ENCODE data around the gene ULK3. TPM values are rescaled to one million over a fixed set of nuclear protein-coding genes. Genes with fewer than 3 reads are reported as not detected.
A peak's percentile ranks its signal among the peaks of the same experiment; 100 is the strongest.

ULK3 gene
- total RNA-seq, 1 experiment from 2014 or later = 14.3 TPM

DNA sequence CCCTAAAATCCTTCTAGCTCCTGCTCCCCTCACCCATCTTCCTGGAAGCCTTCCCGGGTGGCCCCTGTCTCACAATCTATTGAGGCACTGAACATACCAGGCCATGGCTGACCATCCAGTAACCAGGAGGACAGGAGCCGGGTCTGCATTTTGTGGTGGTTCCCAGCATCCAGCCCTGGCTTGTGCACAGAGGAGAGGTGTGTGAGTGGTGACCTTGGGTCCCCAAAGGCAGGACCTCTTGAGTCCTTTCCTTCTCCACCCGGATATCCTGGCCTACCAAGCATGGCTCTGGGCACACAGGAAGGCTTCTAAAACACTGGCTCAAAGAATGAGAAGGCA is 53.2 kb downstream of the ULK3 start:
- no peak overlapping the region for H3K4me3 ChIP-seq
- H3K9me3 ChIP-seq (replicated peaks) = no peaks in the 10 kb centered on the region
- no peaks in the 10 kb centered on the region for H3K27me3 ChIP-seq (replicated peaks)
- H3K27ac ChIP-seq = peak overlapping the region; percentile 42; the same call in 1 of the 2 replicates
- DNase-seq (ENCODE audit: low read depth in 1 of 2, low spot score in 2 of 2) = no peak
- peaks cover 27% of the 10 kb centered on the region for H3K4me1 ChIP-seq (replicated peaks)
- peaks cover 8% of the 10 kb centered on the region for H3K36me3 ChIP-seq

DNA sequence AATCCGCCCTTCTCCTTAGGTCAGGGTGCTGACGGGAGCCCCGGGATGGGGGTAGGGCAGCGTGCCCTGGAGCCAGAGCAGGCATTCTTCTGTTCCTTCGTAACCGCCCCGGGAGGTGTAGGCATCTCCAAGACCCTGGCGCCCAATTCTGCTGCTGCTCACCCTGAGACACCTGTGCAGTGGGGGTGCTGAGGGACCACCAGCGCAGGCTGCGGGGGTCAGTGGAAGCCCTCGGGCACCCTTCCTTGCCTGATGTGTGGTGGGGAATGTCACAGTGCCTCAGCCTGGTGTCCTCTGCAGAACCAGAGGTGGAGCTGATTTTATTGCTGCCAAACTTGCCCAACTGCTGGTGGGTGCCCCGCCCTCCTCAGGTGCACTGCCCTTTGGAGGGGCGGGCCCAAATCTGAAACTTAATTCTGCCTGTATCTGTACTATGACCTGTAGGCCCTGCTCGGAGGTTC is 53.8 kb downstream of the ULK3 start:
- Histone ChIP-seq H3K27me3 (replicated peaks) (no peaks in the 10 kb centered on the region), H3K4me3 (no peak overlapping the region), H3K9me3 (replicated peaks) (no peaks in the 10 kb centered on the region), H3K36me3 (peaks cover 8% of the 10 kb centered on the region), H3K4me1 (replicated peaks) (peaks cover 27% of the 10 kb centered on the region), H3K27ac (no peak overlapping the region)
- DNase-seq (ENCODE audit: low read depth in 1 of 2, low spot score in 2 of 2) = no peak

DNA sequence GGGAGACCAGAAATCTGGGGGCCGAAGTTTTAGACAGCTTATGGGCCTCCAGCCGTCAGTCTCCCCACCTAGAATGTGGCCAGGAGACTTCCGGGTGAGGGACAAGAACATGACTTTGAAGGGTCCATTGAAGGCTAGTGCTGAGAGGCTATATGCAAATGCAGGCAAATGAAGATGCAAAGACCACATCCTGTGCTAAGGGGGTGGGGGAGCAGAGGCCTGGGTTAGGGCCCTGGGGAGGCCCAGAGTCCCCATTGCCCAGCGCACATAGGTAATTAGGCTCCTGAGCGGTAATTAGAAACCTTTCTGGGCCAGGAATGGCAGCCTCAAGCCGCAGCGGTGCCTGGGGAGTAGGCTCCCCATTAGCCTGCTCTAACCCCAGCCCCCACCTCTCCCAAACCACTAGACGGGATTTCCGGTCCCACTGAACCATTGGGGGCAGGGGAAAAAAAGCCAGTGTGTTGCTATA is 54.2 kb downstream of the ULK3 start:
- H3K4me1 ChIP-seq (replicated peaks) = peaks cover 29% of the 10 kb centered on the region
- peaks cover 11% of the 10 kb centered on the region for H3K36me3 ChIP-seq
- no peak overlapping the region for H3K4me3 ChIP-seq
- no peaks in the 10 kb centered on the region for H3K9me3 ChIP-seq (replicated peaks)
- no peaks in the 10 kb centered on the region for H3K27me3 ChIP-seq (replicated peaks)
- no peak overlapping the region for H3K27ac ChIP-seq
- no peak for DNase-seq (ENCODE audit: low read depth in 1 of 2, low spot score in 2 of 2)

DNA sequence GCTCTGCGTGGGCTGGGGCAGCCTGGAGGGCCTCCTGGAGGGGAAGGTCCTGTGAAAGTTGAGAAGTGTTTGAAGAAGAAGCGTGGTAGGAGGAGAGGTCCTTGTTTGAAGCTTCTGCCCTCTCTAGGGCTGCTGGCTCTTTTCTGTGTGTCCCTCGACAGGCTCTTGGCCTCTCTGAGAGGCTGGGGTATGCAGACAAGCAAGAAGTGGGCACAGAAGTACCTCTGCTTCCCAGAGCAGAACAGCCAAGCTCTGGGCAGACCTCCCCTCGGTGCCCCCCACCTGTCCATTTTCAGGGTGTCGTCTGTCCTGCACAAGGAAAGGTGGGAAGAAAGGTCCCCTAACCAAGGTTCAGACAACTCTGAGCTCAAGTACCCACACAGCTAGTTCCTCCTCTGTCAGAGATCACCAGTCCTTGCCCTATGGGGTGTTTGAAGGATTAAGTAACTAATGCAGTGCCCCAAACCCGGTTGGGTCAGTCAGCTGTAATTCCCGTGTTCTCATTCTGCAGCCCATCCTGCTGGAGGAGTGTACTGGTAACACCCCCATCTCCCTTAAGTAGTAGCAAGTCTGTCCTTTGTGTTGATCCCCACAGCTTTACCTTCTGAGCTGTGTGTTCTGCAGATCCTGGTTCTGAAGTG is 54.8 kb downstream of the ULK3 start:
- Histone ChIP-seq H3K27me3 (replicated peaks) (no peaks in the 10 kb centered on the region), H3K4me3 (no peak overlapping the region), H3K27ac (no peak overlapping the region), H3K4me1 (replicated peaks) (peaks cover 34% of the 10 kb centered on the region), H3K36me3 (peaks cover 12% of the 10 kb centered on the region), H3K9me3 (replicated peaks) (no peaks in the 10 kb centered on the region)
- DNase-seq (ENCODE audit: low read depth in 1 of 2, low spot score in 2 of 2) = no peak

DNA sequence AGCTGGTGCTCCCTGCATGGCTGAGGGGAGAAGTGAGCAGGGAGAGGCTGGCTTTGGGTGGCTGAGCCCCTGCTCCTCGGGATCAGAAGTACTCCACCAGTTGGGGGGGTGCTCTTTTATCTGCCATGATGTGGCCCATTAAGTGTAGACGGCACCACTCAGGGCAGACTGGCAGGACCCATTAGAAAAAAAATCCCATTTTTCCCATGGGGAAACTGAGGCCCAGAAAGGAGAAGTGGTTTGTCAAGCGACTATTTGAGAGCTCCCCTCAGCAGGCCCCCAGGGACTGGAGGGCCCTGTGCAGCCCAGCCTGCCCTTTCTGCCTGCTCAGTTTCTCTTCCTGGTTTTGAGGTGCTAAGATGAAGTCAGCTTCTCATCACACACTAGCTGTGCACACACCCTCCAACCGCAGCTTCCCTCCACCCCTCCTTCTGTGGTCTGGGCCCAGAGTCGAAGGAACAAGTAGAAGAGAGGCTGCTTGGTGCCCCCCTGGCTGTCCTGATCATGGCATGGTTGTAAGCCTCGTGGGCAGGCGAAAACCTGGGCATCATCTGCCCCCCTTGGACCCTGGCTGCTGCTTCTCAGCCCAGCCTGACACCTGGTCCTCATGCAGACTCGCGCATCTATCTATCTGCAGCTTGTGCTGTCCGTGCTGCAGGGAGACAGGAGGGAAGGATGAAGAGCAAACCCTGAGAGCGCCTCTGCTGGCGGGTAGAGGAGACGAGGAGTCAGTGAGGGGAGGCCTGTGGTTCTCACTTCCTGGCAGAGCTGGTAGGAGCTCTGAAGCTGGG is 55.5 kb downstream of the ULK3 start:
- peak; percentile 42 to 65 for DNase-seq (ENCODE audit: low read depth in 1 of 2, low spot score in 2 of 2)
- no peaks in the 10 kb centered on the region for H3K9me3 ChIP-seq (replicated peaks)
- H3K27me3 ChIP-seq (replicated peaks) = no peaks in the 10 kb centered on the region
- peaks cover 12% of the 10 kb centered on the region for H3K36me3 ChIP-seq
- no peak overlapping the region for H3K27ac ChIP-seq
- H3K4me3 ChIP-seq = no peak overlapping the region
- H3K4me1 ChIP-seq (replicated peaks) = peaks cover 41% of the 10 kb centered on the region

DNA sequence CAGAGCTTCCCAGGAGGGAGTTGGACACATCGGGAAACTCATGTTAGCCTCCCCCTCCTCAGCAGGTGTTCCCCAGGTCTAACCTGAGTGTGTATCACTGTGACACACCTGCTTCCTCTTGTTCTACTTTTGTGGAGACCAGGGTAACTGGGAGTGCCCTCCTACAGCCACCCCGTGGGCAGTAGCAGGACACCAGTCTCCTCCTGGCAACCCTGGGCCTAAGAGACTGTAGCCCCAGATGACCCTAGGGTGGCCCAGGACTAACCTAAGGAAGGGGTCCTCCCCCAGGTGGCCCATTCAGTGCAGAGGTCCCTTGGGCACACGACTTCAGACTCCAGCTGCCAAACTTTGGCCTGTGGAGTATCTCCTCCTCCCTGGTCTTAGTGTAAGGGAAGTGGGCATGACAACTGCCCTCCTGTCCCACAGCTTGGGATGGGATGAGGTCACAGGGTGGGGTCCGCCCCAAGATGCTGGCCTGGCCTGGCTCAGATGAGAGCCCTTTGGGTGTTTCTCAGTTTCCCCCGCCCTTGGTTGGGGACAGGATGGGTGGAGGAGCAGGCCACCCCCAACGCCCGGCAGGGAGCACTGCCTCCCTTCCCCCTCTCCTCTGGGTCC is 56.3 kb downstream of the ULK3 start:
- Histone ChIP-seq H3K9me3 (replicated peaks) (no peaks in the 10 kb centered on the region), H3K27me3 (replicated peaks) (no peaks in the 10 kb centered on the region), H3K27ac (no peak overlapping the region), H3K4me3 (no peak overlapping the region), H3K4me1 (replicated peaks) (peaks cover 42% of the 10 kb centered on the region), H3K36me3 (peaks cover 8% of the 10 kb centered on the region)
- DNase-seq (ENCODE audit: low read depth in 1 of 2, low spot score in 2 of 2) = no peak

Other genes with a start within 250 kb of the ULK3 start
- gene CLK3, start 227.3 kb downstream of the ULK3 start, total RNA-seq (2014; rRNA removed; shearing (Covaris generic)) = 57.3 and 65.8 TPM in 2 replicates
- 7.6 and 11.0 TPM in 2 replicates for gene EDC3, start 147.1 kb downstream of the ULK3 start, total RNA-seq (2014; rRNA removed; shearing (Covaris generic))
- 0.18 TPM in 1 of 2 replicates, not detected in the other for gene CYP1A1, start 117.6 kb downstream of the ULK3 start, total RNA-seq (2014; rRNA removed; shearing (Covaris generic))
- gene CYP1A2, start 94.3 kb downstream of the ULK3 start, total RNA-seq (2014; rRNA removed; shearing (Covaris generic)) = not detected in 2 replicates
- gene CSK, start 61.1 kb downstream of the ULK3 start, total RNA-seq (2014; rRNA removed; shearing (Covaris generic)) = 14.8 and 19.2 TPM in 2 replicates
- gene LMAN1L, start 30.3 kb downstream of the ULK3 start, total RNA-seq (2014; rRNA removed; shearing (Covaris generic)) = not detected in 2 replicates
- gene CPLX3, start 16.5 kb downstream of the ULK3 start, total RNA-seq (2014; rRNA removed; shearing (Covaris generic)) = 0.13 TPM in 1 of 2 replicates, not detected in the other
- gene SCAMP2, start 30.2 kb upstream of the ULK3 start, total RNA-seq (2014; rRNA removed; shearing (Covaris generic)) = 28.1 and 33.6 TPM in 2 replicates
- 16.7 and 27.7 TPM in 2 replicates for gene MPI, start 46.9 kb upstream of the ULK3 start, total RNA-seq (2014; rRNA removed; shearing (Covaris generic))
- gene FAM219B, start 63.7 kb upstream of the ULK3 start, total RNA-seq (2014; rRNA removed; shearing (Covaris generic)) = 22.8 and 23.2 TPM in 2 replicates
- gene COX5A, start 94.9 kb upstream of the ULK3 start, total RNA-seq (2014; rRNA removed; shearing (Covaris generic)) = 66.8 and 78.8 TPM in 2 replicates
- 1.4 and 1.9 TPM in 2 replicates for gene RPP25, start 113.6 kb upstream of the ULK3 start, total RNA-seq (2014; rRNA removed; shearing (Covaris generic))
- 0.09 and 0.29 TPM in 2 replicates for gene SCAMP5, start 152.4 kb upstream of the ULK3 start, total RNA-seq (2014; rRNA removed; shearing (Covaris generic))
- gene PPCDC, start 180.4 kb upstream of the ULK3 start, total RNA-seq (2014; rRNA removed; shearing (Covaris generic)) = 12.9 and 25.0 TPM in 2 replicates